Putamen (tissue), 1 donor: ENCODE measurements around the gene ACOT8.
"Not testable (repeated sequence)": the region's sequence is repeated elsewhere in the genome, so short reads cannot be mapped to it uniquely, and the experiment has no call there.

ENCODE experiments used
- DNase-seq: peaks from one replicate; pipeline ENCODE4 v3.0.0-alpha.2; 2016; ENCODE audit warnings: low spot score

Gene ACOT8

GRCh38 chr20:45857114-45857881 is at the start of gene ACOT8, which contains the start of gene ZSWIM3:
TSS of gene ACOT8 (minus strand) at chr20:45857392. CDS start at chr20:45857315, 77 bp downstream.
TSS of gene ZSWIM3 (plus strand) at chr20:45857614. CDS start at chr20:45857826, 212 bp downstream.
- DNase-seq, result peak; percentile 99

- no peak for DNase-seq
These were observed 48.4 kb upstream of the ACOT8 start for GRCh38 chr20:45905505-45906079.

GRCh38 chr20:45904583-45905504 is 47.7 kb upstream of the ACOT8 start:
- DNase-seq, result no peak

DNA sequence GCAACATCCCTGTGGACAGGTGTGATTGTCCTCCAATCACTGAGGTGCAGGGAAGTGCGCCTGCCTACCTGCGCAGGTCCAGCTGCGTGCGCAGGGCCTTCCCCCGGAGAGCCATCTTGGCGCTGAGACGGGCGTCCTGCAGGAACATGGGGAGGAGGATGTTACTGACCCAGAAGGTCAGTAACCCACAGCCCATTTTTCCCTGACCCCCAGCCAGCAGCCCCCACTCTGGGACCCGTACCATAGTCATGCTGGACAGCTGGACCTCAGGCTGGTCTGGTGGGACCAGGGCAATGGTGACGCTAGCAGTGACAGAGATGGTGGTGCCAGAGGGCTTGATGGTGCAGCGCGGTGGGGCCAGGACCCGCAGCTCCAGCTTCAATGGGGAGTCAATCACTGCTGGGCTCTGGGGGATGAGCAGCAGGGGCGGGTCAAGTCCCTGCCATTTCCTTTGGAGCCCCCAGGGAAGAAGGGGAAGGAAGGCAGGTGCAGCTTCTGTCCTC is 45.1 kb upstream of the ACOT8 start:
- no peak for DNase-seq

DNA sequence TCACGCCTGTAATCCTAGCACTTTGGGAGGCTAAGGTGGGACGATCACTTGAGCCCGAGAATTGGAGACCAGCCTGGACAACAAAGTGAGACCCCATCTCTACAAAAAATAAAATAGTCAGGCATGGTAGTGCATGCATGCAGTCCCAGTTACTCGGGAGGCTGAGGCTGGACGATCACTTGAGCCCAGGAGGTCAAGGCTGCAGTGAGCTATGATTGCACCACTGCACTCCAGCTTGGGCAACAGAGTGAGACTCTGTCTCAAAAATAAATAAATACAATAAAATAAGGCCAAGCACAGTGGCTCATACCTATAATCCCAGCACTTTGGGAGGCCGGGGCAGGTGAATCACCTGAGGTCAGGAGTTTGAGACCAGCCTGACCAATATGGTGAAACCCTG is 44.1 kb upstream of the ACOT8 start:
- not testable (repeated sequence) for DNase-seq

- DNase-seq, result no peak
These were observed 42.0 kb upstream of the ACOT8 start for GRCh38 chr20:45899046-45899835.

DNA sequence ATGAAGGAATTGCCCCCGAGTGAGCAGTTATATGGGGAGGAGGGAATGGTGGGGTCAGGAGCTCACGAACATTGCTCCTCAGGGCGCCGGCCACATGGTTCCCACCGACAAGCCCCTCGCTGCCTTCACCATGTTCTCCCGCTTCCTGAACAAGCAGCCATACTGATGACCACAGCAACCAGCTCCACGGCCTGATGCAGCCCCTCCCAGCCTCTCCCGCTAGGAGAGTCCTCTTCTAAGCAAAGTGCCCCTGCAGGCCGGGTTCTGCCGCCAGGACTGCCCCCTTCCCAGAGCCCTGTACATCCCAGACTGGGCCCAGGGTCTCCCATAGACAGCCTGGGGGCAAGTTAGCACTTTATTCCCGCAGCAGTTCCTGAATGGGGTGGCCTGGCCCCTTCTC is 41.1 kb upstream of the ACOT8 start:
- DNase-seq, result no peak

DNA sequence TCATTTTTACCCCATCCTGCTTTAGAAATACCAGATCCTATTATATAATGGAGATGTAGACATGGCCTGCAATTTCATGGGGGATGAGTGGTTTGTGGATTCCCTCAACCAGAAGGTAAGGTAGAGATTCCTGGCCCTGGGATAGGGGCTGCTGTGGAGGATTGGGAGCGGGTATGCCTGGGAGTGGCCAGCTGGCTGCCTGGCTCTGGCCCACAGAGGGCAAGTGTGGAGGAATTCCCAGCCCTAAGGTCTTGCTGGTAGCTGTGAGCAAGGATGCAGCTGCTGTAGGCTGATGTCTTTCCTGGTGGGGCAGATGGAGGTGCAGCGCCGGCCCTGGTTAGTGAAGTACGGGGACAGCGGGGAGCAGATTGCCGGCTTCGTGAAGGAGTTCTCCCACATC is 40.5 kb upstream of the ACOT8 start:
- no peak for DNase-seq

DNA sequence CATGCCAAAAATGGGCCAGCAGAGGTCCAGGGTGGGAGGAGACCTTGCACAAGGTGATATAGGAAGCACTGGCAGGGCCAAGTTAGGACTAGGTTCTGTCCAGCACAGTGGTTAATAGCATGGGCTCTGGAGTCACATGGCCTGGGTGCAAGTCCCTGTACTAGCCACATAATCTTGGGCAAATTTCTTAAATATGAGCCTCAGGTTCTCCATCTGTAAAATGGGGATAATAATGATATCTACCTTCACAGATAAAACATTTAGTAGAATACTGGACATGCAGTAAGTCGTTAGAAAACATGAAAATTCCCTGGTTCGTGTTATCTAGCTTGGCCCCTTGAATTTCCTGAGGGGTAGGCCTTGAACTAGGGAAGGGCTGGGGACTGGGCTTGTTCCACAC is 40.1 kb upstream of the ACOT8 start:
- no peak for DNase-seq

- DNase-seq, result no peak
These were observed 39.5 kb upstream of the ACOT8 start for GRCh38 chr20:45896641-45897161.

- DNase-seq, result no peak
These were observed 37.6 kb upstream of the ACOT8 start for GRCh38 chr20:45894797-45895196.

DNA sequence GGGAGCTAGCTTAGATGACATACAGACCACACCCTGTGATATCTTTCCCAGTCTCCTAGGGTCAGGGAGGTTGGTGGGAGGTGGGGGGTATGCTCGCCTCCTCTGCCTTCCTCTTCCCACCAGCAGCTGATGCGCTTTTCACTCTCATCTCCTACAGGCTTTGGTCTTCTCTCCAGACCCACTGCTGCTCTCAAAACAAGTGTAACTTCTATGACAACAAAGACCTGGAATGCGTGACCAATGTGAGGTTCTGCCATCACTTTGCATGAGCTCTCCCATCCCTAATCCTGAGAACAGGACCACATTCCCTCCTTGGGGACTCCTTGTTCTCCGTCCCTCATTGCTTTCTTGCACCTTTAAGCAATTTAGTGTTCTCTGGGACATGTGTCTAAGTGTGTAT is 36.6 kb upstream of the ACOT8 start:
- no peak for DNase-seq

DNA sequence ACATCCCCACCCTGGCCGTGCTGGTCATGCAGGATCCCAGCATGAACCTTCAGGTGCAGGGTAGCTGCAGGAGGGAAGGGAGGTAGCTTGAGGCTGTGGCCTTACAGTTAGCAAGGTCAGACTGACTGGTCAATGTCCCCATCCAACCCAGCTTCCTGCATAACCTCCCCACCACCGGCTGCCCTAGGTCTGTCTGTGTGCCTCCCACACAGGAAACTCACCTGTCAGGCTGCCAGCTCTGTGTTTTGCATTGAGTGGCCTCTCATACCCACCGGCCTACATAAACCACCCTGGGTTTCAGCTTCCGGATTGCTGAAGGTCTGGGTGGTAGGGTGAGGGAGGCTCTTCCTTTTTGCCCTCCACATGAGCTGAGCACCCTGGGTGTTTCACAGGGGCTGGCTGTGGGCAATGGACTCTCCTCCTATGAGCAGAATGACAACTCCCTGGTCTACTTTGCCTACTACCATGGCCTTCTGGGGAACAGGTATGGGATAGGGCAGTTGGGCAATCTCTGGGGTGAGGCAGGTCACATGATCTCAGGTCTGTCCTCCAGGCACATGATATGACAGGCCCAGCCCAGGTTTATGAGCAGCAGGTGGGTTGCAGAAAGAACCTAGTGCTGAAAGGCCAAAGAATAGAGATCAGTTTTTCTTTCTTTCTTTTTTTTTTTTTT is 35.8 kb upstream of the ACOT8 start:
- no peak for DNase-seq

- DNase-seq, result no peak
These were observed 35.0 kb upstream of the ACOT8 start for GRCh38 chr20:45892049-45892825.

DNA sequence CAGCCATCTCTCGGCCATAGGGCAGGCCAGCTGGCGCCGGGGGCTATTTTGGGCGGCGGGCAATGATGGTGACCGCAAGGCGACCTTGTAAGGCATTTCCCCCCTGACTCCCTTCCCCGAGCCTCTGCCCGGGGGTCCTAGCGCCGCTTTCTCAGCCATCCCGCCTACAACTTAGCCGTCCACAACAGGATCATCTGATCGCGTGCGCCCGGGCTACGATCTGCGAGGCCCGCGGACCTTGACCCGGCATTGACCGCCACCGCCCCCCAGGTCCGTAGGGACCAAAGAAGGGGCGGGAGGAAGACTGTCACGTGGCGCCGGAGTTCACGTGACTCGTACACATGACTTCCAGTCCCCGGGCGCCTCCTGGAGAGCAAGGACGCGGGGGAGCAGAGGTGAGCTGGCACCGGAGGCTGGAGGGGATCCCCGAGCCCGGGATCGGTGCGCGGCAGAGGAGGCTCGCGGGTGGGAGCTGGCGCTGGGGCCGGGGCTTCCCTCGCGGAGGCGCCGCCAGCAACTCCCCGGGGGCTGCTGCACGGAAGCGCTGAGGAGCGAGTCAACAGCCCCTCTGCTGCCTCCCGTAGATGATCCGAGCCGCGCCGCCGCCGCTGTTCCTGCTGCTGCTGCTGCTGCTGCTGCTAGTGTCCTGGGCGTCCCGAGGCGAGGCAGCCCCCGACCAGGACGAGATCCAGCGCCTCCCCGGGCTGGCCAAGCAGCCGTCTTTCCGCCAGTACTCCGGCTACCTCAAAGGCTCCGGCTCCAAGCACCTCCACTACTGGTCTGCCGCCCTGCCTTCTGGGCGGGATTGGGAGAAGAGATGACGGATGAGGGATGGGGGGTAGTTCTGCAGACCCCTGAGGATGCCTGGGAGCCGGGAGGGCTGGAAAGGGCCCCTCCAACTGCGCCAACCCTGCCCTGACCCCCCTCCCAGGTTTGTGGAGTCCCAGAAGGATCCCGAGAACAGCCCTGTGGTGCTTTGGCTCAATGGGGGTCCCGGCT is 34.1 kb upstream of the ACOT8 start, which contains the start of the genes CTSA and NEURL2:
CTSA (plus strand) TSS at position 351 of the 999 bp plus-strand sequence; CDS start at position 585, 234 bp downstream.
NEURL2 (minus strand) TSS at position 224 of the 999 bp plus-strand sequence; CDS start at position 7, 217 bp downstream.
- DNase-seq, result peak; percentile 90

GRCh38 chr20:45890077-45890984 is 33.1 kb upstream of the ACOT8 start:
- peak; percentile 42 for DNase-seq

DNA sequence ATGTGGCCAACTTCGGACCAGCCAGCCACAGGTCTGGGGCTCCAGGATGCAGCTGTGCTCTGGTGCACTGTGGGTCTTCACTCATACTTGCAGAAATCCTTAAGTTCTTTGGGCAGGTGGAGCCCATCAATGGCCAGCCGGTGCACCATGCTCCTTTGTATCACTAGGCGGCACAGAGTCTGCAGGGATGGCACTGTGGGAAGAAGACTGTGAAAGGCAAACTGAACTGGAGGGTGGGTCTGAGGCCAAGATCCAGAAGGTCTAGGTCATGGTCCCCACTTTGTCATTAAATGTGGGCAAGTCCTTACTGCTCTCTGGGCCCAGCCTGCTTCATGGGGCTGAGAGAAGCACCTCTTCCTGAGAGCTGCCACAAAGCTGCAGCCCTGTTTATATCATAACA is 31.5 kb upstream of the ACOT8 start:
- DNase-seq, result no peak
